Hepatocyte (in vitro differentiated cells): ENCODE measurements around the gene APOA5. TPM values are rescaled to one million over a fixed set of nuclear protein-coding genes. Genes with fewer than 3 reads are reported as not detected.

Experiments used
- DNase-seq: peaks from one replicate; pipeline ENCODE4 v3.0.0-alpha.2; 2016; ENCODE audit warnings: low spot score
- H2AFZ ChIP-seq: fragments of 200-600 bp; sonication (generic); 2 replicates; pipeline ENCODE4 v1.6.0; 2016; ENCODE audit warnings: antibody characterized with exemption, mild to moderate bottlenecking
- H3K27ac ChIP-seq: fragments of 200-600 bp; sonication (generic); 2 replicates; pipeline ENCODE4 v1.5.1; 2016; ENCODE audit warnings: mild to moderate bottlenecking
- H3K27me3 ChIP-seq: fragments of 200-600 bp; sonication (generic); 2 replicates; pipeline ENCODE4 v1.6.1; 2016
- H3K36me3 ChIP-seq: fragments of 200-600 bp; sonication (generic); replicated peaks from 2 replicates; pipeline ENCODE4 v1.5.1; 2016; ENCODE audit warnings: low read depth; ENCODE audit not compliant: insufficient read depth
- H3K4me1 ChIP-seq: fragments of 200-600 bp; sonication (generic); 2 replicates; pipeline ENCODE4 v1.5.1; 2016; ENCODE audit warnings: mild to moderate bottlenecking, moderate library complexity; ENCODE audit not compliant: insufficient read depth
- H3K4me2 ChIP-seq: fragments of 200-600 bp; sonication (generic); 2 replicates; pipeline ENCODE4 v1.6.0; 2016
- H3K4me3 ChIP-seq: fragments of 200-600 bp; sonication (generic); 2 replicates; pipeline ENCODE4 v1.5.1; 2016; ENCODE audit warnings: mild to moderate bottlenecking
- H3K79me2 ChIP-seq: fragments of 200-600 bp; sonication (generic); 2 replicates; pipeline ENCODE4 v1.6.0; 2017; ENCODE audit warnings: mild to moderate bottlenecking
- H3K9me2 ChIP-seq: fragments of 200-600 bp; sonication (generic); replicated peaks from 2 replicates; pipeline ENCODE4 v1.6.0; 2017; ENCODE audit warnings: mild to moderate bottlenecking; ENCODE audit not compliant: insufficient read depth
- H3K9me3 ChIP-seq: fragments of 200-600 bp; sonication (generic); 2 replicates; pipeline ENCODE4 v1.5.1; 2016; ENCODE audit warnings: low read depth, mild to moderate bottlenecking
- H4K20me1 ChIP-seq: fragments of 200-600 bp; sonication (generic); 2 replicates; pipeline ENCODE4 v1.6.0; 2016; ENCODE audit warnings: mild to moderate bottlenecking; ENCODE audit not compliant: insufficient read depth, poor library complexity, severe bottlenecking
- CTCF ChIP-seq: fragments of 200-600 bp; sonication (generic); IDR thresholded peaks from 2 replicates; pipeline ENCODE4 v1.5.1; 2016; ENCODE audit warnings: antibody characterized with exemption, mild to moderate bottlenecking; ENCODE audit not compliant: poor library complexity
- EZH2 ChIP-seq: fragments of 200-600 bp; sonication (generic); IDR thresholded peaks from 2 replicates; pipeline ENCODE4 v1.6.1; 2016; ENCODE audit warnings: antibody characterized with exemption, mild to moderate bottlenecking, borderline replicate concordance
- EZH2phosphoT487 ChIP-seq: fragments of 200-600 bp; sonication (generic); IDR thresholded peaks from one replicate; pipeline ENCODE4 v1.6.1; 2018; ENCODE audit warnings: antibody characterized with exemption, mild to moderate bottlenecking, low read depth, moderate library complexity; ENCODE audit not compliant: unreplicated experiment, severe bottlenecking
- WGBS: methylation state at CpG from one replicate; pipeline ENCODE4 v1.1.6; 2016; ENCODE audit warnings: low lambda C conversion rate; ENCODE audit errors: missing lambda C conversion rate; 5-methylcytosine and 5-hydroxymethylcytosine counted together
- polyA plus RNA-seq: library from polyadenylated mRNA; unstranded; fragments of >200 nt; fragmentation: Nextera tagmentation; extraction: Ambion mirVana; gene quantifications from 2 replicates; pipeline ENCODE4 v1.2.1, GENCODE V29; 2016
- total RNA-seq: library from RNA; depleted of rRNA; stranded (reverse); fragments of >200 nt; gene quantifications from 2 replicates; pipeline ENCODE4 v1.2.3, GENCODE V29; 2014

The APOA5 gene
- total and polyA plus RNA-seq, 2 experiments from 2014 or later = 14.6 to 20.3 TPM

- Histone ChIP-seq H4K20me1 (no peaks in the 10 kb centered on the region), H3K9me2 (no peaks in the 10 kb centered on the region), H2AFZ (no peak overlapping the region), H3K27ac (peak overlapping the region; percentile 68), H3K27me3 (no peaks in the 10 kb centered on the region), H3K9me3 (no peaks in the 10 kb centered on the region), H3K36me3 (no peaks in the 10 kb centered on the region), H3K4me2 (peak overlapping the region; percentile 33), H3K4me1 (peaks cover 18% of the 10 kb centered on the region), H3K4me3 (no peak overlapping the region), H3K79me2 (no peaks in the 10 kb centered on the region)
- 77% methylated on average over 5 of the region's 5 CpGs for WGBS
- TF ChIP-seq EZH2 (no peak), CTCF (no peak), EZH2phosphoT487 (no peak)
- no peak for DNase-seq
Observed at GRCh38 chr11:116822575-116822974, 30.9 kb upstream of the APOA5 start.

GRCh38 chr11:116821050-116821918 is 29.6 kb upstream of the APOA5 start:
- Histone ChIP-seq H3K4me1 (peaks cover 14% of the 10 kb centered on the region), H3K27me3 (no peaks in the 10 kb centered on the region), H3K4me3 (no peak overlapping the region), H3K36me3 (no peaks in the 10 kb centered on the region), H2AFZ (no peak overlapping the region), H4K20me1 (no peaks in the 10 kb centered on the region), H3K9me3 (no peaks in the 10 kb centered on the region), H3K79me2 (no peaks in the 10 kb centered on the region), H3K4me2 (no peak overlapping the region), H3K27ac (no peak overlapping the region), H3K9me2 (no peaks in the 10 kb centered on the region)
- DNase-seq = no peak
- 96% methylated on average over 41 of the region's 51 CpGs for WGBS
- no peak for TF ChIP-seq EZH2phosphoT487
- no peak for TF ChIP-seq CTCF
- no peak for TF ChIP-seq EZH2

GRCh38 chr11:116819049-116819448 is 27.4 kb upstream of the APOA5 start:
- Histone ChIP-seq H3K36me3 (no peaks in the 10 kb centered on the region), H3K4me1 (peaks cover 13% of the 10 kb centered on the region), H2AFZ (no peak overlapping the region), H3K27ac (no peak overlapping the region), H3K4me2 (no peak overlapping the region), H3K4me3 (no peak overlapping the region), H3K9me2 (no peaks in the 10 kb centered on the region), H4K20me1 (no peaks in the 10 kb centered on the region), H3K9me3 (no peaks in the 10 kb centered on the region), H3K27me3 (no peaks in the 10 kb centered on the region), H3K79me2 (no peaks in the 10 kb centered on the region)
- 91% methylated on average over 9 of the region's 9 CpGs for WGBS
- TF ChIP-seq CTCF (no peak), EZH2phosphoT487 (no peak), EZH2 (no peak)
- no peak for DNase-seq
